ENCODE data around the gene DGKB. TPM values are rescaled to one million over a fixed set of nuclear protein-coding genes. Genes with fewer than 3 reads are reported as not detected.

The DGKB gene
- total and polyA plus RNA-seq, 2 donors from 2014 or later = 0.26 to 1.5 TPM

DNA sequence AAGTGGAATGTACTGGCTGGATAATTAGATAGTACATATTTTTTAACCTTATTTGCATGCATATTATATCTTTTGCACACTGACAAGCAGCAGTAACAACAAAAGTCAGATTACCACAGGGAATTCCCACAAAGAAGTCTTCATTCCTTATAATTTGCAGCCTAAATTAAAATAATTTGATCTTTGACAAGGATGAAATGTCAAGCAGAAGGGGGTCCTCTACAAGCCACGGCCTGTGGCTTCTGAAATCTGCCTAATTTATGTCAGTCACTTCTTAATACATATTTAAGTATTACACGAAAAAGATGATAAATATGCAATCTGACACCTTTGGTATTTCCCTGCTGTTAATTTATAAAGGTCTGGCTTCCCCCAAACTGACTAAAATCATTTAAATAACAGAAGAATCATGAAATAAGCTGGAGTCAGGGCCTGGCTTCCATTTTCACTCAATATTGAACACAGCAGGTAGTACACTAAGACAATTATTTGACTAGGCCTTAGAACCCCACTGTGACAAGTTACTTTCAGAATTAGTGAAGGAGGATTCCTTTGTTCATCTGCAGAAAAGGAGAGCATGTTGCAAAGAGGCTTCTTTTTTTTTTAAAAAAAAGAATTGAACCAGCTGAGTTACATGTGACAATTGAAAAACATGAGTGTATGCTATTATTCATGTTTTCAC lies 562.0 kb downstream of the DGKB start:
- no peak overlapping the region for H3K4me3 ChIP-seq (ENCODE audit: low read length in 3 of 3)
- intact Hi-C loops (cut with DNase I) = no loop called here
- H3K27me3 ChIP-seq (ENCODE audit: control insufficient read depth, insufficient read depth, low read length) = no peaks in the 10 kb centered on the region
- DNase-seq = no peak
- no peak overlapping the region for H3K27ac ChIP-seq (ENCODE audit: low read depth in 2 of 2, low read length in 2 of 2)
- no peak for FAIRE-seq
- no peaks in the 10 kb centered on the region for H3K9me3 ChIP-seq (ENCODE audit: control insufficient read depth in 2 of 3, insufficient read depth in 1 of 3, low read length in 3 of 3)
- no peaks in the 10 kb centered on the region for H3K4me1 ChIP-seq (ENCODE audit: control insufficient read depth in 2 of 3, insufficient read depth in 2 of 3, low read depth in 1 of 3, low read length in 3 of 3)
- TF ChIP-seq, protein P1, sequence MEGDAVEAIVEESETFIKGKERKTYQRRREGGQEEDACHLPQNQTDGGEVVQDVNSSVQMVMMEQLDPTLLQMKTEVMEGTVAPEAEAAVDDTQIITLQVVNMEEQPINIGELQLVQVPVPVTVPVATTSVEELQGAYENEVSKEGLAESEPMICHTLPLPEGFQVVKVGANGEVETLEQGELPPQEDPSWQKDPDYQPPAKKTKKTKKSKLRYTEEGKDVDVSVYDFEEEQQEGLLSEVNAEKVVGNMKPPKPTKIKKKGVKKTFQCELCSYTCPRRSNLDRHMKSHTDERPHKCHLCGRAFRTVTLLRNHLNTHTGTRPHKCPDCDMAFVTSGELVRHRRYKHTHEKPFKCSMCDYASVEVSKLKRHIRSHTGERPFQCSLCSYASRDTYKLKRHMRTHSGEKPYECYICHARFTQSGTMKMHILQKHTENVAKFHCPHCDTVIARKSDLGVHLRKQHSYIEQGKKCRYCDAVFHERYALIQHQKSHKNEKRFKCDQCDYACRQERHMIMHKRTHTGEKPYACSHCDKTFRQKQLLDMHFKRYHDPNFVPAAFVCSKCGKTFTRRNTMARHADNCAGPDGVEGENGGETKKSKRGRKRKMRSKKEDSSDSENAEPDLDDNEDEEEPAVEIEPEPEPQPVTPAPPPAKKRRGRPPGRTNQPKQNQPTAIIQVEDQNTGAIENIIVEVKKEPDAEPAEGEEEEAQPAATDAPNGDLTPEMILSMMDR (IDR thresholded peaks at IDR 0.05; ENCODE audit: borderline replicate concordance, extremely low read depth, insufficient read depth) = no peak
- H3K9ac ChIP-seq (ENCODE audit: low read length in 3 of 3) = no peak overlapping the region
- no peaks in the 10 kb centered on the region for H3K36me3 ChIP-seq (ENCODE audit: control insufficient read depth in 2 of 3, insufficient read depth in 3 of 3, low read length in 3 of 3)

DNA sequence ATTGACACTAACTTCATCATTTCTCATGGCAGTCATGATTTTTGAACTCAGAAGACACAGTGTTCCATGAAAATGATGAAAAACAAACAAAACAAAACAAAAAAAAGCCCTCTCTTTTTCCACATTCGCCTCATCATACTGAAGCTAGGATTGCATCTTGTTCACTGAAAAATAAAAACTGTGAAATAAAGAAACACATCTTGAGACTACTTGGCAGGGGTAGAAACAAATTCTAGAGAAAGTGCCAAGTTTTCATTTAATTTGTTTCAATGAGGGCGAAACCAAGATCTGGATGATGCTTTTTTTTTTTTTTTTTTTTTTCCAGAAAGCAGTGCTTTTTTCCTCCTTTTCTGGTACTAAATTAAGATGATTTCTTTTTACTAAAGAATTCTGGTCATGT lies 562.7 kb downstream of the DGKB start:
- DNase-seq (no peak), FAIRE-seq (no peak)
- no peaks in the 10 kb centered on the region for H3K27me3 ChIP-seq (ENCODE audit: control insufficient read depth, insufficient read depth, low read length)
- H3K9me3 ChIP-seq (ENCODE audit: control insufficient read depth in 2 of 3, insufficient read depth in 1 of 3, low read length in 3 of 3) = no peaks in the 10 kb centered on the region
- TF ChIP-seq, protein P1 (IDR thresholded peaks at IDR 0.05; ENCODE audit: borderline replicate concordance, extremely low read depth, insufficient read depth) = no peak
- no peaks in the 10 kb centered on the region for H3K4me1 ChIP-seq (ENCODE audit: control insufficient read depth in 2 of 3, insufficient read depth in 2 of 3, low read depth in 1 of 3, low read length in 3 of 3)
- no peaks in the 10 kb centered on the region for H3K36me3 ChIP-seq (ENCODE audit: control insufficient read depth in 2 of 3, insufficient read depth in 3 of 3, low read length in 3 of 3)
- H3K27ac ChIP-seq (ENCODE audit: low read depth in 2 of 2, low read length in 2 of 2) = no peak overlapping the region
- H3K9ac ChIP-seq (ENCODE audit: low read length in 3 of 3) = no peak overlapping the region
- H3K4me3 ChIP-seq (ENCODE audit: low read length in 3 of 3) = no peak overlapping the region
- intact Hi-C loops (cut with DNase I) = no loop called here

DNA sequence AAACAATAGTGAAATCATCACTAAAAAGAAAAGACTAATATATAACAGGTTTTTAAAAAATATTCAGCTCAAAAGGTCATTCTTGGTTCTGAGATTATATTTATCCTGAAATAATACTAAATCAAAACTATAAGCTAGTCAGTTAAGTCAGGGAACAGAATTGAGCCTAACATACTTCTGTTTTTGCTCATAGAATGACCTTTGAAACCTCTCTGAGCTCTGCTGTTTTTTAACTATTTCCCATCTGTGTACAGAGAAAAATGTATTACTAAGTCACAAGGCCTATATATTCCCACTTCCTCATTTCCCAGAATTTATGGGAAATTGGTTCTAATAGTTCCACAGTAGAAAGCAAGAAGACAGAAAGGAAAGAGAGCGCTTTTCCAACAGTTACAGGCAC lies 566.3 kb downstream of the DGKB start:
- H3K4me3 ChIP-seq (ENCODE audit: low read length in 3 of 3) = no peak overlapping the region
- FAIRE-seq (peak; percentile 51), DNase-seq (no peak)
- H3K4me1 ChIP-seq (ENCODE audit: control insufficient read depth in 2 of 3, insufficient read depth in 2 of 3, low read depth in 1 of 3, low read length in 3 of 3) = no peaks in the 10 kb centered on the region
- H3K27me3 ChIP-seq (ENCODE audit: control insufficient read depth, insufficient read depth, low read length) = no peaks in the 10 kb centered on the region
- intact Hi-C loops (cut with DNase I) = no loop called here
- no peaks in the 10 kb centered on the region for H3K36me3 ChIP-seq (ENCODE audit: control insufficient read depth in 2 of 3, insufficient read depth in 3 of 3, low read length in 3 of 3)
- no peaks in the 10 kb centered on the region for H3K9me3 ChIP-seq (ENCODE audit: control insufficient read depth in 2 of 3, insufficient read depth in 1 of 3, low read length in 3 of 3)
- TF ChIP-seq, protein P1 (IDR thresholded peaks at IDR 0.05; ENCODE audit: borderline replicate concordance, extremely low read depth, insufficient read depth) = no peak
- H3K27ac ChIP-seq (ENCODE audit: low read depth in 2 of 2, low read length in 2 of 2) = no peak overlapping the region
- H3K9ac ChIP-seq (ENCODE audit: low read length in 3 of 3) = no peak overlapping the region

DNA sequence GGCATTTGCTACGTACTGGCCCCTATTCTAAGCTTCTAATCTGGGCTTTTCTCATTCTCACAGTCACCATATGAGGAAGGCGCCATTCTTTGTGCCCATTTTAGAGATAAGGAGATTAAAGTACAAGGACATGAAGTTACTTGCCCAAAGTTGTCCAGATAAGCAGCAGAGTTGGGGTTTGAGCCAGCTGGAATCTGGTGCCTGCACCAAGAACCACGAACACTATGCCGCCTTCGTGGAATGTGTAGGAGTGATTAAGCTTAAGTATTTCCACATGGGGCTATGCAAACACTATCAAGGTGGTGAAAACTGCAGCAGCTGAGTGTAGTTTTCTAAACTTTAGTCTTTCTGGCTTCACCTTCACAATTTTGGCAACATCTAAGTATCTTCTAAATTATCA lies 570.4 kb downstream of the DGKB start:
- H3K9me3 ChIP-seq (ENCODE audit: control insufficient read depth in 2 of 3, insufficient read depth in 1 of 3, low read length in 3 of 3) = no peaks in the 10 kb centered on the region
- H3K27me3 ChIP-seq (ENCODE audit: control insufficient read depth, insufficient read depth, low read length) = no peaks in the 10 kb centered on the region
- no peaks in the 10 kb centered on the region for H3K36me3 ChIP-seq (ENCODE audit: control insufficient read depth in 2 of 3, insufficient read depth in 3 of 3, low read length in 3 of 3)
- FAIRE-seq = no peak
- intact Hi-C loops (cut with DNase I) = no loop called here
- H3K27ac ChIP-seq (ENCODE audit: low read depth in 2 of 2, low read length in 2 of 2) = no peak overlapping the region
- no peak overlapping the region for H3K9ac ChIP-seq (ENCODE audit: low read length in 3 of 3)
- H3K4me1 ChIP-seq (ENCODE audit: control insufficient read depth in 2 of 3, insufficient read depth in 2 of 3, low read depth in 1 of 3, low read length in 3 of 3) = no peaks in the 10 kb centered on the region
- DNase-seq = peak in 1 of 5 donors; percentile 16
- H3K4me3 ChIP-seq (ENCODE audit: low read length in 3 of 3) = no peak overlapping the region
- TF ChIP-seq, protein P1 (IDR thresholded peaks at IDR 0.05; ENCODE audit: borderline replicate concordance, extremely low read depth, insufficient read depth) = no peak

Data from kidney (tissue), 14 donors.